NCI-H2196 (cell line): ENCODE measurements around the gene KMT5C.

ENCODE experiments used
- DNase-seq: peaks from one replicate; lab custom pipeline; 2025; ENCODE audit not compliant: unreplicated experiment; lab: John Stamatoyannopoulos, UW

The KMT5C gene

DNA sequence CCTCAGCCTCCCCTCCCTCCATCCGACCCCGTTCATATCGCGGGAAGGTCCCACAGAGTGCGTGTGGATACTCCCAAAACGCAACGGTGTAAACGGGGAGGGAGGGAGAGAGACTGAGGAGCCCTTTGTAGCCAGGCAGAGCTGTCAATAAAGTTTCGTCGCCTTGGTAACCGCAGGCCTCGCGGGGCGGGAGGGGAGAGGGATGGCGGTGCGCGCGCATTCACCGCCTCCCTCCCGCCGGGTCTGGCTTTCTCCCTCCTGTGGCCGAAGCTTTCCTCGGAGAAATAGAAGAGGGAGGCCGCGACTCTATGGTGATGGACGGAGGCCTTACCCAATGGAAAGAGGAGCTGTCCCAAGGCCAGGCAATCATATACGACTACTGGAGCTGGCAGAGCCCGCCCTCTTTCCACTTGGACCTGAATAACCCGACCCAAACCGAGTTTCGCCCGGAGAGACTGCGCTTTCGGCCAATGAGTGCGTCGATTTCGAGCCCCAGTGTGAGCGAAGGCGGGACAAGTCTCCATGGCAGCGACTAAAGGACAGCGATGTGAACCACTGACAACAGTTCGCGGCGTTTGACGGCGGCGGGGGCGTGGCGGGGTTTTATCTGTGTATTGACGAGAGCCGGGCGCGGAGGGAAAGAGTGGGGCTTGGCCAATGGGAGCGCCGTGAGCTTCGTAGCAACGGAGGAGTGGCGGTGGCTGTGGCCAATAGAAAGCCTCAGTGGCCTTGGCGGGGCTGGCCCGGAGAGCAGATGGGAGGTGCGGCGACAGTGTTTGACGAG is at the start of gene KMT5C:
TSS of gene KMT5C (plus strand) at position 772 of the 784 bp plus-strand sequence. CDS start 2,061 bp downstream, outside the sequence.
- peak; percentile 100 for DNase-seq

DNA sequence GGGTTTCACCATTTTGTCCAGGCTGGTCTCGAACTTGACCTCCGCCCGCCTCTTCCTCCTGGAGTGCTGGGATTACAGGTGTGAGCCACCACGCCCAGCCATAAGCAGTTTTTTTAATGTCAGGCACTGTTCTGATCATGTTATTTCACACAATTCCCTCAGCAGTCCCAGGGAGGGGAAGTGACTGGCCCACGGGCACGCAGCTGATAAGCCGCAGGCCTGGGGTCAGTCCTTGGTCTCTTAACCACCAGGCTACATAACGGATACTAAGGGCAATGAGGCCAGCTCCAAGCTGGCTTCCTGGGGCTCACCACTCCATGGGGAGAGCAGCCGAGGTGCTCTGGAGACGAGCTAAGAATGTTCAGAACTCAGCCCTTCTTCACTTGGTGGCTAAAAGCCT is 42.4 kb upstream of the KMT5C start:
- DNase-seq, result no peak

DNA sequence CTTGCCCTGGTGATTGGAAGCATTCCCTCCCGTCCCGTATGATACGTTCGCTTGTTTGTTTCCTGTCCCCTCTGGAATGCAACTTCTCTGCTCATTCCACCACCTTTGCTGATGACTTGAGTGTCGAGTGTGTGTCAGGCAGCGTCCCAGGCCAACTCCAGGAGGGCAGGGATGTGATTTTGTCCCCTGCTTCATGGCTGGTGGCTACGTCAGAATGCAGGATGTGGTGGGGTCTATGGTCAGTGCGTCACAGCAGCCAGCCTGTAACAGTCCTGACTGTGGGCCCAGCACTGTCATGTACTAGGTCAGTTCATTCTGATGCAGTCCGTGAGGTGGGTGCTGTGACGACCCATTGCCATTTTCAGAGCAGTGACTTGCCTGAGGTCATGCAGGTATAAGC is 39.7 kb upstream of the KMT5C start:
- DNase-seq, result no peak

DNA sequence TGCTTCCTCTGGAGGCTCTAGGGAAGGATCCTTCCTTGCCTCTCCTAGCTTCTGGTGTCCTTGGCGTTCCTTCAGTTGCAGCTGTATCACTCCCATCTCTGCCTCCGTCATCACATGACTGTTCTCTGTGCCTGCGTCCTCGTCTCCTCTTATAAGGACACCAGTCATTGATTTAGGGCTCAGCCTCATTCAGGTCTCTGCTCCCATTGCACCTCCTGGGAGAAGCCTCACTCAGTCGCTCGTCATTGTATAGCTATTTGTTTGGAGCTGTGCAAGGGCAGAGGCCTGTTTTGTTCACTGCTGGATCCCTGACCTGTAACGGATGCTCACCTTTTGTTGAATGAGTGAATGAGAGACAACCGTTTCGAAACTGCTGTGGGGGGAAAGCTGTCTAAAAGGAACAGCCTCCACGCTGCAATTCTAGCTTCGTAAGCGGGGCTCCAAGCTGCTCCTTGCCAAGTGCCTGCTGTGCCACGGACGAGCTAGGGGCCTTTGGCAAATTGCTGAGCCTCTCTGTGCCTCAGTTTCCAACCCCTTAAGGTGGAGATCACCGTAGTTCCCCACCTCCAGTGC is 38.7 kb upstream of the KMT5C start:
- DNase-seq, result no peak

DNA sequence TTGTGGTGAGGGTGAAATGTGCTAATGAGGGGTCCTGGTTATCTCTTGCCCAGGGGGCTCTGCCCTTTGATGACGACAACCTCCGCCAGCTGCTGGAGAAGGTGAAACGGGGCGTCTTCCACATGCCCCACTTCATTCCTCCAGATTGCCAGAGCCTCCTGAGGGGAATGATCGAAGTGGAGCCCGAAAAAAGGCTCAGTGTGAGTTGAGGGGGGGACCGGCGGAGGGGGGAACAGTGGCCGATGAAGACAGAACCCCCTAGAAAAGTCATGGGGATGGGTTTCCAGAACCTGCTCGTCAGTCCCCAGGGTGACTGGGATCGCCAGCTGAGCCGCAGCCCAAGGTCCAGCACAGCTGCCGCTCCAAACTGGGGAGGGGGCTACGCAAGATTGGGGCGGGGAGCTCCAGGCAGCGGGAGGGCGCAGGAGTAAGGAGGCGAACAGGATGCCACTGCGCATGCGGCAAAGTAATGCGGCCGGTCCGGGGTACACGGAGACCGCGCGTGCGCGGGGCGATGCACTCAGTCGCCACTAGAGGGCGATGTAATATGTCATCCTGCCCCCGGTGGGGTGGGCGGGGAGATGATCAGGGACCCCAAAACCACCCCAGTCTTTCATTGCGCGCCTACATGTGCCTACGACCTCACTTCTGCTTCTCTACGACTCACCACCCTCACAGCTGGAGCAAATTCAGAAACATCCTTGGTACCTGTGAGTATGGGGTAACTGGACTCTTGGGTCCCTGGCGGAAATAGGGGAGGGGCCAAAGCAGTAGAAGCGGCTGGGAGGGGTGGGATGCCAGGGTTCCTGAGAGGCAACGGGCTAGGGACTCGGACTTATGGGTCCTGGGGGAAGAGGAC is 38.0 kb upstream of the KMT5C start:
- peak; percentile 85 for DNase-seq

DNA sequence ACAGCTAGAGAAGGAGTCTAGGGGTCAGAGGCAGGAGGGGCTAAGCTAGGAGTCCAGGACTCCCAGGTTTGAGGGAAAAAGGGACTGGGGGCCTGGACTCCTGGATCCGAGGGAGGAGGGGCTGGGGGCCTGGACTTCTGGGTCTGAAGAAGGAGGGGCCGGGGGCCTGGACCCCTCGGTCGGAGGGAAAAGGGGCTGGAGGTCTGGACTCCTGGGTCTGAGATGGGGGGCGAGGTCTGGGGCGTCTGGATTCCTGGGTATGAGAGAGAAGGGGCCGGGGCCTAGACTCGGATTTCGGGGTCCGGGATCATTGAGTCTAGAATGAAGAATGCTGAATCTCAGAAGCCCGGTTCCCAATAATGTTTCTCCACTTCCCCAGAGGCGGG is 37.4 kb upstream of the KMT5C start:
- DNase-seq, result no peak

DNA sequence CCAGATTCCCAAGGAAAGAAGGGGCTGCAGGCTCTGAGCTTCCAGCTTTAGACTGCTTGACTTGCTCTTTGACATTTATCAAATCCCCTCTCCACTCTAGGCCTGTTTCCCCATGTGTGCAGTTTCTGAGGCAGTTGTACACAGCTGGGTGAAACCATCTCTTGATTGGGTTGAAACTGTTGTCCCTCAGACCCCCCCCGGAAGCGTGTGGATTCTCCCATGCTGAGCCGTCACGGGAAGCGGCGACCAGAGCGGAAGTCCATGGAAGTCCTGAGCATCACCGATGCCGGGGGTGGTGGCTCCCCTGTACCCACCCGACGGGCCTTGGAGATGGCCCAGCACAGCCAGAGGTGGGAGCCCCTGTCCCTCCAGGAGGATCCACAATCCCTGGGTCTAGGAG is 36.2 kb upstream of the KMT5C start:
- no peak for DNase-seq

DNA sequence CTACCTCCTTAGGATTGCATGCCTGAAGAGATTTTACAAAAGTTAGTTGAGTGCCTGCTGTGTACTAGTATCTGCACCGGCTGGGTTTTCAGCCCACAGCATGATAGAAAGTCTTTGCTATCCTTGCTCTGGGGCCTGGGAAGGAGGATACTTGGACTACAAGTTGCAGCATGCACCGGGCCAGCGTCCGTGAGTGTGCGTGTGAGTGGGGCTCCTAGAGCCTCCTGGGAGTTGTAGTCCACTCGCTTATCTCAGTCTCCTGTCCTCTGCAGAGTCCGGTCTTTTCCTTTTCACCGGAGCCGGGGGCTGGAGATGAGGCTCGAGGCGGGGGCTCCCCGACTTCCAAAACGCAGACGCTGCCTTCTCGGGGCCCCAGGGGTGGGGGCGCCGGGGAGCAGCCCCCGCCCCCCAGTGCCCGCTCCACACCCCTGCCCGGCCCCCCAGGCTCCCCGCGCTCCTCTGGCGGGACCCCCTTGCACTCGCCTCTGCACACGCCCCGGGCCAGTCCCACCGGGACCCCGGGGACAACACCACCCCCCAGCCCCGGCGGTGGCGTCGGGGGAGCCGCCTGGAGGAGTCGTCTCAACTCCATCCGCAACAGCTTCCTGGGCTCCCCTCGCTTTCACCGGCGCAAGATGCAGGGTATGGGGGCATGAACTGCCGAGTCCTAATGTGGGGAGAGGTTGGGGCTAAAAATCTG is 35.2 kb upstream of the KMT5C start:
- DNase-seq, result peak; percentile 16

DNA sequence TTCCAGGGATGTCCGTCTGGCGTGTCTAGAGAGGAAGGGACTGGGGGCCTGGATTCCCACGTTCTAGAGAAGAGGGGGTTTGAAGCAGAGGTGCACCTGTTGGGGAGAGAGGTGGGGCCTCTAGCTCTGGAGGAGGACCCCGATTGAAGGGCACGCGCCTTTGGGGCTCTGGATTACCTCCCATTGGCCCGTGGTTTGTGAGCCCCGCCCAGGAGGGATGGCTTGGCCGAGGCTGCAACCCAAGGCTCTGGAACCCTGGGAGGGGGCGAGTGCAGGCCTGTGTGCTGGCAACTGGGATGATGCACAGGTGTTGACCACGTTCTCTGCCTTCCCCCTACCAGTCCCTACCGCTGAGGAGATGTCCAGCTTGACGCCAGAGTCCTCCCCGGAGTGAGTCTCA is 34.7 kb upstream of the KMT5C start:
- DNase-seq, result no peak

DNA sequence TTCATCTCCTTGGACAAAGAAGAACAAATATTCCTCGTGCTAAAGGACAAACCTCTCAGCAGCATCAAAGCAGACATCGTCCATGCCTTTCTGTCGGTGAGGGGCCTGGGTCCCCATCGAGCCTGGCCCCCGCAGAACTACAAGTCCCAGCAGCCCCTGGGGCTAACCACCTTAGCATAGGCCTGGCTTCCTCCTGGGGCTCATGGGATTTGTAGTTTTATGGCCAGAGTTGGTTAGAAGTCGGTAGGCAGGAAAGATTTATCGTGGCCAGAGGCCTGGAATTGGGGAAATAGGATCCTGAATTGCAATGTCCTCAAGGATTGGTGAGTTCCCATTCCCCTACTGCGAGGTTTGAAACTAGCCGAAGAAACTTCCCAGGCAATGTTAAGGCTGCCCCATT is 34.2 kb upstream of the KMT5C start:
- DNase-seq, result peak; percentile 36

DNA sequence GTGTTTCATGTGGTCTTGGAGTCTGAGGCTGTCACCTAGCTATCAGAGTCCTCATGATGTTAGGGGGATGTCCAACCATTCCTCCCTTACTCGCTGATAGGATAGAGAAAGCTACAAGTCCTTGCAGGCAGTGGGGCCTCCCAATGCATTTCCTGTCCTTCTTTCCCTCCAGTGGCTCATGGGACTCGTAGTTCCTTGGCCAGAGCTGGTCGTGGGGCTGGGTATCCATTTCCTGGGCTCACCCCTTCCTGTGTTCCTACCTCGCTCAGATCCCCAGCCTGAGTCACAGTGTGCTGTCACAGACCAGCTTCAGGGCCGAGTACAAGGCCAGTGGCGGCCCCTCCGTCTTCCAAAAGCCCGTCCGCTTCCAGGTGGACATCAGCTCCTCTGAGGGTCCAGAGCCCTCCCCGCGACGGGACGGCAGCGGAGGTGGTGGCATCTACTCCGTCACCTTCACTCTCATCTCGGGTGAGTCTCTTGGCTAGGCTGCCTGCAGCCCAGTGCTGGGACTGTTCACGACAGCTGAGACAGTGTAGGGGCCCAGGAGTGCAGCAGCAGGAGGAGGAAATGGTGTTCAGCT is 33.6 kb upstream of the KMT5C start:
- DNase-seq, result no peak

DNA sequence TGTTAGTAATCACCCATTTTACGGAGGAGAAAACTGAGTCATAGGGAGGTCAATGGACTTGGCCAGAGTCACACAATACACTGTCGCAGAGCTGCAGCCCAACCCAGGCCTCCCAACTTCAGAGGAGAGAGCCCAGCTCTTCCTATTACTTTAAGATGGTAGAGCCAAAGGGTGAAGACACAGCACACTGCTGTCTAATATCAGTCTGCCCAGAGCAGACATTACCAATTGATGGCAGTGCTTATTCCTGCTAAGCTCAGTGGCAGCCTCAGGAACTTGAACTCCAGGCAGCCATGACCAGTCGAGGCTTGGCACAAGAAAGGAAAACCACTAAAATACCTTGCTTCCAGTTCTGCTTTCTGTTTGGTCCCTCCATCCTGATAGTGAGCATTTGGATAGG is 33.0 kb upstream of the KMT5C start:
- no peak for DNase-seq

DNA sequence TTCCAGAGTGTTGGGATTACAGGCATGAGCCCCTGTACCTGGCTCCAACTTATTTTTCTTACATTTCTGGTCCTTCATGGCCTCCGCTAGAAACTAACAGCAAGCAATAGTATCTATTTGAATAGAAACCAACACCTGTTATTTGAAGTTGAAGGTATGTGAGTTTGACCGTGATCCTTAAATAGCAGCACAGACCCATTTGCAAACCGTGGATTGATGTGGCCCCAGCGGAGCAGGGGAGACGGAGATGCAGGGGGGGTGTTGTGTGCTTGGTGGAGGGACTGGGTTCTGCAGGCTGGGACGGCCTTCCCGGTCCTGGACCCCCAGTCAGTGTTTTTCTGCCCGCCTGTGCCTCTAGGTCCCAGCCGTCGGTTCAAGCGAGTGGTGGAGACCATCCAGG is 31.4 kb upstream of the KMT5C start:
- DNase-seq, result no peak

DNA sequence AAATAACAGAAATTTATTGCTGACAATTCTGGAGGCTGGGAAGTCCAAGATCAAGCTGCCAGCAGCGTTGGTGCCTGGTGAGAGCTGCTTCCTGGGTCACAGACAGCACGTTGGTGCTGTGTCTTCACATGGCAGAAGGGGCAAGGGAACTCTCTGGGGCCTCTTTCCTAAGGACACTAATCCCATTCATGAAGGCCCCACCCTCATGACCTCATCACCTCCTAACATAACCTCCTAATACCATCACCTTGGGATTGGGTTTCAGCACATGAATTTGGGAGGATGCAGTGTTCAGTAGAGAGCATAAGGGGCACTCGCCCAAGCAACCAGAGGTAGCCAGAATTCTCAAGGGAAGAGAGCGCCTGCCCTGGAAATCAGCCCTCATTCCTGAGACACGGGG is 30.2 kb upstream of the KMT5C start:
- no peak for DNase-seq

DNA sequence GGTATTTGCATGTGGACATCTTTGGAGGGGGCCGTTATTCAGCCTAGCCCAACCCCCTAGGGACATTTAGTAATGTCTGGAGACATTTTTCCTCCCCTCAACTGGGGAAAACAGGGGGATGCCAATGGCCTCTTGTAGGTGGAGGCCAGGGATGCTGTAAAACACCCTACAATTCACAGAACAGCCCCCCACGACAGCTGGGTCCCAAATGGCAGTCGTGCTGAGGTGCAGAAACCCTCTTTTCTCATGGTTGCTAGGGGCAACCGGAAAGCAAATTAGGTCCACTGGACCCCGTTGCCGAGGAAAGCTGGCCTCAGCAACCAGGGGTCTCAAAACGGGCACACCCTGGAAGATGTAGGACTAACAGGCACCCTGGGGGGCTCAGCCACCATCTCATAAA is 29.2 kb upstream of the KMT5C start:
- DNase-seq, result no peak

DNA sequence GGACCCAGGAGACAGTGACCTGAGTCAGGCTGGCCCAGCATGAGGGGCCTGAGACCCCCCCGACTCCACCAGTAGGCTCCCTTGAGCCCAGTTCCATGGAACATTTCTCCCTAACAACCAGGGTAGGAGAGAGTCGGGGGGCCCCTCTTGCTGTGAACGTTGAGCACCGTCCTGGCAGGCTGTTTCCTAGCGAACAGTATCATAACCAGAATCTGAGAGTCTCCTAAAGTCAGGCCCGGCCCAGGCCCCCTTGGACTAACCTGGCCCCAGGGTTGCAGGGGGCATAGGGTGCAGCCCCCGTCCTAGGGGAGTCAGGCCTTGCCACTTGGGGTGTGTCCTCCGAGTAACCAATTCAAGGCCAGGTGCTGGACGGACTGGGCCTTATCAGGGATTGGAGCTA is 28.3 kb upstream of the KMT5C start:
- no peak for DNase-seq

DNA sequence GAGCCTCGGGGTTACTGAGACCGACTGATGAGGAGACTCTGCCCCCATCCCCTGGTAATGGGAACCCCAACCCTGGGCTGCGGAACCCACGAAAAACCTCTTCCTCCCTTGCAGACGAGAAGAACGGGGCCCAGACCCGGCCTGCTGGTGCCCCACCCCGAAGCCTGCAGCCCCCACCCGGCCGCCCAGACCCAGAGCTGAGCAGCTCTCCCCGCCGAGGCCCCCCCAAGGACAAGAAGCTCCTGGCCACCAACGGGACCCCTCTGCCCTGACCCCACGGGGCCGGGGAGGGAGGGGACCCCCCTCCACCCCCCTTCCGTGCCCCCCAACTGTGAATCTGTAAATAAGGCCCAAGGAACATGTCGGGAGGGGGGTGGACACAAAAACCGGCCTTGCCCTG is 27.9 kb upstream of the KMT5C start:
- DNase-seq, result no peak

DNA sequence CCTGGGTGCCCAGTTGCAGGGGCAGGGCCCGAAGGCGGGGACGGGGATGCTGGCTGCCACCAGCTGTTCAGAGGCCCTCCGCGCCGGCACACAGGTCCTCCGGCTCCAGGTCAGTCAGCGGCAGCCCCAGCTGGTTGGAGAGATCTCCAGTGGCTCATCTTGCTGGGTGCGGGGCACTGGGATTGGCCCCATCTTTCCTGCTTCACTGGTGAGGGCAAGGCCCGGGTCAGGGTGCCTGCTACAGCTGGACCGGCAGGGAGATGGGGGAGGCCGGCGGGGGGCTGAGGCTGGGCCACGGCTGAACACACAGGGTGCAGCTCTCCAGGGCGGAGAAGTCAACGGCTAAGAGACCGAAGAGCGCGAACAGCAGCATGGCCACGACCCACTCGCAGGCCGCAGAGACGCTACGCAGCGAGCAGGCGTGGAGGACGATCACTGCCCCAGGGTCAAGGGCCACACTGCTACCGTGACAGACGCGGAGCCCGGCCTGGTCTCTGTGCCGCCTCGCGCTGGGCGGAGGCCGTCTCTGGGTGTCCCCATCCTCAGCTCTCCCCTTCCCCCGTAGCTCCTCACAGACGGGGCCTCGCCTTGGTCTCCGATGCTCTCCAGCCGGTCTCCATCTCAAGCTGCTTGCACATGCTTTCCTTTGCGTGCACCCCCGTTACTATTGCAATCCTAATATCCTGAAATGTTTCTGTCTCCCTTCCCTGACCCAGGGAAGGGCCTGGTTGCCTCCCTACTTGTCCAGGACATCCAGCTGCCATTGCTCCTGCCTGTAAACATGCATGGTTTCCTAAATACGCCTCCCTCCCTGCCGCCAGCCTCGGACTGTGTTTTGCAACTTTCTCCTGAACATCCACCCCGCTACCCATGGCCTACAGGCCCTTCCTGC is 26.8 kb upstream of the KMT5C start:
- DNase-seq, result no peak

DNA sequence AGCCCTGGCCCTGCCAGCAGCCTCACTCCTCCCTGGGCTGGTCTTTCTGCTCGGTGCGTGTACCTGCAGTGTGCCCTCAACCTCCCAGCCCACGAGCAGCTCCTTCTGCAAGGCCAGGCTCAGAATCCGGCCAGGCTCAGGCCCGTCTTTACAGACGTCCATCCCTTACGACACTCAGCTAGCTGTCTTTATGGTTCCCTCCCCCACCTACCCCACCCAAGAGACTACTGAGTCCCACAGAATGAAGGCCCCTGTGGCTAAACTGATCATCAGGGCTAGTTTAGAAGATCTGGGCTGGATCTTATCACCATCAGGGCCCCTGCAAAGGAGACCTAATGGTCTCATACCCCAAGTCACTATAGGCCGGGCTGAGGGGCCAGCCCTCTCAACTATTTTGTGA is 25.3 kb upstream of the KMT5C start:
- no peak for DNase-seq

DNA sequence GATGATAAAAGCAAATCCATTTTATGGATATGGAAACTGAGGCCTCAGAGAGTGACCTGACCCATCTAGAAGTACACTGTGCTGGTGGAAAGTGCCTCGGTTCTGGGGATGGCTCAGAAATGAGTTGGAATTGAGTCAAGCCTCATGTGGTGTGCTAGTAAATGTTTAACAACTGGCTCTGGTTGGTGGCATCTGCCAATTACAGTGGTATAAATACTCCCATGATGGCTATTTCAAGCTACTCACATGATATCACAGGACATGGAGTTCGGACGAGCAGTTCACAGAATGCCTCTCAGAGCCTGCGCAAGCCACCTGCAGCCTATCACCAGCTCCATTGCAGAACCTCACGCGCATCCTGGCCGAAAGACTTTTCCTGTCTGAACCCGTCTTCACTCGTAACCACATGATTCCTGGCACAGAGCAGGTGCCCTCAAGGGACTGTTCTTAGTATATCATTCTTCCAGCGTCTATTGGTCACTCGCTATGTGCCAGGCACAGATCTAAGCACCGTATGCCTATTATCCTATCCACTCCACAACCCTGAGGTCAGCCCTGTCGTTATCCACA is 23.6 kb upstream of the KMT5C start:
- DNase-seq, result no peak
